IPS-11a (cell line): ENCODE measurements around the gene BMP6.
"Not testable (repeated sequence)": the region's sequence is repeated elsewhere in the genome, so short reads cannot be mapped to it uniquely, and the experiment has no call there.

ENCODE experiments used
- H3K4me3 ChIP-seq: one replicate; pipeline ENCODE4 v1.5.1; 2013; ENCODE audit warnings: low read depth, low read length, control low read depth

BMP6 gene

DNA sequence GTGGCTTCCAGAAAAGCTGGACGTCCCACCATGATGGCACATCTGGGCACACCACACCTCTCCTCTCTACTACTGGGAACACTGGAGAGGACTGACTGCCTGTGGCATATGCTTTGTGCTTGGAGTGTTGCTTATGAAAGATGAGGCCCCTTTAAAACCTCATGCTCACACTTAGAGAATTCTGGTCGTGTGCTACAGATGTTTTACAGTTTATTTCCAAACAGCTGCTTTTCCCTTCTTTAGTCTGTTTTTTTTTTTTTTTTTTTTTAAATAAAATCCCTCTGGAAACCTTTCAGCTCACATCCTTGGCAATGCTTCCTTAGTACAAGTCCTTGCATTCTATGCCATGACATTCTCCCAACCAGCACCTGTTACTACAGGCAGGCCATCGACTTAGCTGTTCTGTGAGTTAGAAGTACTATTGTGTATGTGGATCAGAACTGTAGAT, 60.3 kb downstream of the BMP6 start:
- H3K4me3 ChIP-seq = no peak overlapping the region

DNA sequence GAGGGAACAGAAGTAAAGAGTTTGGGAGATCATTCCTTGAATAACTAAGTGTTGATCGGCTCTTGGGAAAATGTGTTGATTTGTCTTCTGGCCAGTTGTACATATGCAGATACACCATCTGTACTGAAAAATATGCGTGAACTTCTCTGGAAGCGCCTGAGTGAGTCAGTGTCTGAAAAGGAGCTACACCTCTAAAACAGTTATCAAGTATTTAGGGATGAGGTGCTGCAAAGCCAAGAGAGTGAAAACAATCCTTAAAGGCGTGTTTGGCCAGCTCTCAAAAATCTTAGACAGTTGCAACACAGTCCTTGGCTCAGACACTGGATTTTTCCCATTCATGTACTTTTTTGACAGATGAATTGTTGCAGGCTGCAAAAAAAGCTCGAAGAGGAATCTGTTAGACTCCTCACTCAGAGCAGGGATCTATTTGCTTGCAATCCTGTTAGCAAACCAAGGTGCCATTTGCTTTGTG, 61.3 kb downstream of the BMP6 start:
- H3K4me3 ChIP-seq = no peak overlapping the region

DNA sequence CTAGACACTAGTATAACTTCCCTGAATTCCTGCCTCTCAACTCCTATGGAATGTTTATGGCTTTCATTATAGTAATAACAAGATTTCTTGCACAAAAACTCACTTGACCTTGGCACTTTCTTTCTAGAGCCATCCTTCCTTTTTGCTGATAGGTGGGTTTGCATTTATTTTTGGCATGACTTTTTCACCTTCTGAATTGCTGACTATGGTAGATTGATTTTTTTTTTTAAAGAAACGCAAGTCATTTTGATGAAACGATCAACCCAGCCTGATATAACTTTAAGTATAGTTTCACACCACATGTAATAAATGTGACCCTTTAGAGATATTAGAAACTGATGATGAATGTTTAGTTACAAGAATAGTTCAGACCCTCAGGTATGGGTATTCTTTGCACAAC, 61.8 kb downstream of the BMP6 start:
- H3K4me3 ChIP-seq = no peak overlapping the region

DNA sequence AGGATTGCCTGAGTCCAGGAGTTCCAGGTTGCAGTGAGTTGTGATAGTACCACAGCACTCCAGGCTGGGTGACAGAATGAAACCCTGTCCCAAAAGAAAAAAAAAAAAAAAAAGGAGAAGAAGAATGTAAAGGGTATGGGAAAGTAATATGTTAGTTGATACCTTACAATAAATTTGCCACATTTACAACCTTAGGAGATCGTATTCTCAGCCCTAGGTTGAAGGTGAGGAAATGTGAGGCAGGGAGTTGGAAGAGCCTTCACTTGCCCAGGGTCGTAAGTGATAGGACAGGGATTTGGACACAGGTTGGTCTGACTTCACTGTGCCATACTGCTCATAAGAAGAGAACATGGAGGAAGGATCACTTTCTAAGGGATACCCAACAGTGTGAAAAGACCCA, 68.6 kb downstream of the BMP6 start:
- no peak overlapping the region for H3K4me3 ChIP-seq

DNA sequence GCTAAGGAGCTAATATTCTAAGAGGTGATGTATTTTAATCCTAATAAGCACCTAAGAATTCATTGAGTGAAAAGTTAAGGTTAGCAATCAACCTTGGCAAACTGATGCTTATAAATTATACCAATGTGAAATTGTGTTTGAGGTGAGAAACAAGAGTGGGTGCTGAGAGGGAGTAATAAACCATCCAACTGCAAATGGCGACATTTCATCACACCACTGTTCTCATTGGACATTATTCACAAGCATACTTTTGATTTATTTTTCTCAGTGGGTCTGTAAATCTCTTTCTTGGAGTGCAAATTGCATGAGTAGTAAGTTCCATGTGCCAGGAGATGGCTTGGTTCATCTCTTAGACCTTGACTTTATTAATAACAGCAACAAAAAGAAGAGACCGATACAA, 71.5 kb downstream of the BMP6 start:
- H3K4me3 ChIP-seq = no peak overlapping the region

DNA sequence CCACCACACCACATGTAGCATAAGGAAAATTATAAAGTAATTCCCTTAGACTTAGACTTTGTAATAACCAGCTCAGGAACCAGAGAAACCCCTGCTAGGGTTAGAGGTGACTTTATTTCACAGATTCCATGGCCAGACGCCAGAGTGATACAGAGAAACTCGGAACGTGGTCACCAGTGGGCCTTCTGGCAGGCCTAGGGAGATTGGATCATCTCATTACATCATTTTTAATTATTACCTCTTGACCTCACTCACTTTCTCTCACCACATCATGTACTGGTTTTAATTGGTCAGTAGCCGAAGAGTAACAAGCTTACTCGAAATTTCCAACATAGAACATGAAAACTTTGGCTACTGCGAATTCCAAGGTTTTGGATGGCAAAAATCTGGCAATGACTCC, 72.9 kb downstream of the BMP6 start:
- H3K4me3 ChIP-seq = no peak overlapping the region

DNA sequence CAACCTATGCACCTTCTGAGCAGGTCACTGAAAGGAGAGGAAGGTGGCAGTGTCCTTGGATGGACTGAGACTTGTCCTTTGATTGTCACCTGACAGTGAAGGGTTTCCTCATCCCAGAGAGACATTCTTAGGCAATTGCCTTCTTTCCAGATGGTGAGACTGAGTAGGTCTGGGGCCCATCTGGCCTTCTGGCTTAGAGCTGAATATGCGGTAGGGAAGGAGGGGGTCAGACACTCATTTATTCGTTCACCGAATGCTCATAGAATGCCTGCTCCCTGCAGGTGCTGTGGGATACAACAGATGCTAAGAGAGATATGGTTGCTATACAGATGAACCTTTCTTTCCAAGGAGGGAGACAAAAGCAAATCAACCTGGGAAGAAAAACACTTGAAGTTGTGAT, 76.8 kb downstream of the BMP6 start:
- H3K4me3 ChIP-seq = no peak overlapping the region

DNA sequence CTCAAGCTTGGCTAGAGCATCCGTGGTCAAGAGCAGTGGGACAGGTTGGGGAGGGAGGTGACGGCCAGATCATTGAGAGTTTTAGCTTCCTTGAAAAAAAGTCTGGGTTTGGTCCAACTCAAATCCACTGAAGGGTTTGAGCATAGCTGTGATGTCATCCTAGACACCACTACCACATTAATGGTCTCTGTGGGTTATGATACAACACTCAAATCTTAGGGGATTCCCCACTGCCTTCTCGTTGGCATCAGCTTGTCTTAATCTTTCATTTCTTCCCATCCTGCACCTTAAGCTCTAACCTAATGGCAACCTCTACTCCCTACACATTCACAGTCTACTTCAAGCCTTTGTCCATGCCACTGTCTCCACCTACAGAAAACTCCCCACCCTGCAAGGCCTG, 77.3 kb downstream of the BMP6 start:
- H3K4me3 ChIP-seq = no peak overlapping the region

DNA sequence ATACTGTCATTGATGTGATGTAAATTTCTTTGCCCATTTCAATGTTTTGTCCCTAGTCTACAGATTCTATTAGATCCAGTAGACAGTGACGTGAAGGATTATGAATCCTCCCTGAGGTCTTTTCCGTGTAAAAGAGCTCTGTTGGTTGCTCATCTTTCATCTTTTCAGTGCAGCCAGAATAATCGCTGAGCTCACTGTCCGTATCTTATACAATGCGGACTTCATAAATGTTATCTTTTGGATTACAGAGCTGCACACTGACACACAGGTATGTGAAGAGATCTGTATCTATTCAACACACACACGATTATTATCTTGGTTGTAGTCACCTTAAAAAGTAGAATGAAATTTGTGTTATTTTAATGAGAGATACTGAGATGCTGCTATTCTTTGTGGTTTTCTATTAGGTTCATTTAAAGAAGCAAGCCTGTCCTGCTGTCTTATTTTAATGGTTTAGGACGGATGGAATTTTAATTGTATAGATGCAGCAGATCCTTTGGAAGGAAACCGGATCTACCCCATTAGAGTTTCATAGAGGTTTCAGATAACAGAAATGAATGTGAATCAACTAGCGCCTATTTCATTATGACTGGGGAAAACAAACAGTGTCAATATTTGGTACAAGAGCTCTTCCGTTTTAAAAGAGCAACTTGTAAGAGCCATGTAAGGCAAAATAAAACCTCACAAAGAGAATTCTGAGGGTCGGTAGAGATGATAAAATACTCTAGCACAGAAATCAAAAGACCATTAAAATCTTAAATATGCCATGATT, 79.4 kb downstream of the BMP6 start:
- no peak overlapping the region for H3K4me3 ChIP-seq

DNA sequence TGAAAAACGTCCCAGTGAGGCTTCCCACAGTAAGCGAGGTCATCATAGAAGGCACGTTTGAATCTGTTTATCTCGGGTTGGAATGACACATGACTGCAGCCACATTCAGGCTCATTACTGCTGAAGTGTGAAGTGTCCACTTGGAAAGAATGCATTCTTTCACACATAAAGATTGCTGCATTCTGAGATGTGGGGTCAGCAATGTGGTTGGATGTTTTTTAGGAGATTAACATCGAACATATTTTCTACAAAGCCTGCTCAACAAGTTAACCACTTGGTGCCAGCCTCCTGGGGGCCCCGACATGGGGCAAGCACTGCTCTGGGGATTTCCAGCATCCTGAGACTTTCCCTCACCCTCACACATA, 79.9 kb downstream of the BMP6 start:
- no peak overlapping the region for H3K4me3 ChIP-seq

DNA sequence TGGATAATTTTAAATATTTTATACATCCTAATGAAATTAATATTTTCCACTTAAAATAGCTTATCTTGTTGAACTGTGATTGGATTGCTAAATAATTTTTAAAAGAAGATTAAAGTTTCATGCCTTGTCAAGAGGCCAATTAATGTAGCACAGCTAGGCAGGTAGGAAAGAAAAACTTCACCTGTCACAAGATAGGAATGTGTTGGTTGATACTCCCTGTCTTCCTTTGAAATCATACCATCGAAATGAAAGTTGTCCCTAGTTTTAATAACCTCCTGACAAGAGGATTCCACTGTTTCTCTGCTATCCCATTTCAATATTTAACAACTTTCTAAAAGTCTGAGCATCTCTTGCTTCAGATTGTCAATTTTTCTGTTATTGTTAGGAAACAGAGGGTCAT, 80.8 kb downstream of the BMP6 start:
- H3K4me3 ChIP-seq = no peak overlapping the region

DNA sequence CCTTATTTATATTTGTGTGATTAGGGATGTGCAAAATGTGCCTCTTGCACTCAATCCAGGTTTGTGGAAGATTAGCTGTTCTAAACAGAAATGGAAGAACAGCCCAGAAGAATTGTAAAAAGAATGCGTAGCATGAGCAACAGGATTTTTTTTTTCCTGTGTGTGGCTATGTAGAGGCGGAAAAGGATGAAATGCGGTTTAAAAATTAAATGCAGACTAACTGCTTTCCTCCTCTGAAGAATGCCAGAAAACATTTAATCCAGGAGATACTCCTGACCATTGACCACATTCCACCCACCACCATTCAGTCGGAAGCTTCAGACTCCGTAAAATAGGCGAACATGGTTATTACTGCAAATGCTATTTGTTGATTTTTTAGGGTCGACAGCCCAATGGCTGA, 83.4 kb downstream of the BMP6 start:
- no peak overlapping the region for H3K4me3 ChIP-seq

DNA sequence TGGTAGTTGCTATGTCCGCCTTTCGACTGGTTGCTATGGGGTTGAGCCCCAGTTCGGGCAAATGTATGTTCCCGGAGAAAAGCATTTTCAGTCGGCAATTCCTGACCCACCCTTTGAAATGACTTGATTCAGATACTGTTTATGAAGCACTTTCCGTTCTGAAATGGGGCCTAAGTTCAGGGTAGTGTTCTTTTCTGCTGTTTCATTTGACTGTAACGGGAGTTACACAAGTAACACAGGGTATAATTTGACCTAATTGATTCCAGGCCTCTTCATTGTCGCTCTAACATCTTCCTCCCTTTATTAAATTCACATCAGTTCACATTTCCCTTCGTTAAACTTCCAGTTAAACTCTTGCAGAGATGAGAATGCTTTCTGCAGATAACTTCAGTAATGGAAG, 85.5 kb downstream of the BMP6 start:
- H3K4me3 ChIP-seq = no peak overlapping the region

DNA sequence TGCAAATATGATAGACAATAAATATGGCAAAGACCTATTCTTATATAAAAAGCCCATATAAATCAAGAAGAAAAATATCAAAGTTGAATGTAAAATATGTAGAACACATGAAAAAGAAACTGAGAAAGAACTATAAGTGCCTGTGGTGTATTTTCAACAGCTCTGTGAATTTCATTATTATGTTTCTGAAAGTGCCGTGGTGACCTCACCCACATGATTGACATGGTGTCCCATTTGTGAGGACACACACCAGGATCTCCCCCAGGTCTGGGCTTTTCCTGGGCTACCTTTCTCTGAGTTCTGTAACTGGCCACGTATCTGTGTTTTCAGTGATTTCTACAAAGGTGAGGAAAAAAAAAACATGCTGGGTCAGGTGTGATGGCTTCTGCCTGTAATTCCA, 86.7 kb downstream of the BMP6 start:
- H3K4me3 ChIP-seq = no peak overlapping the region

DNA sequence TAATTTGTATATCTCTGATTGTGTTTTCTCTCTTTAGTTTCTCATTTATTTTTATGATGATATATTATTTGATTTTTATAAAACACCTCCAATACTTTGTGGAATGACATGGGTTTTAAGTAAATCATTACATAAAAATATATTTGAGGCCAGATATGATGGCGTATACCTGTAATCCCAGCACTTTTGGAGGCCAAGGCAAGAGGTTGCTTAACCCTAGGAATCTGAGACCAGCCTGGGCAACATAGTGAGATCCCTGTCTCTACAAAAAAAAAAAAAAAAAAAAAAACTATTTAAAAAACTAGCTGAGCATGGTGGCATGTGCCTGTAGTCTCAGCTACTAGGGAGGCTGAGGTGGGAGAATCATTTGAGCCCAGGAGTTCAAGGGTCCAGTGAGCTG, 87.3 kb downstream of the BMP6 start:
- no peak overlapping the region for H3K4me3 ChIP-seq

DNA sequence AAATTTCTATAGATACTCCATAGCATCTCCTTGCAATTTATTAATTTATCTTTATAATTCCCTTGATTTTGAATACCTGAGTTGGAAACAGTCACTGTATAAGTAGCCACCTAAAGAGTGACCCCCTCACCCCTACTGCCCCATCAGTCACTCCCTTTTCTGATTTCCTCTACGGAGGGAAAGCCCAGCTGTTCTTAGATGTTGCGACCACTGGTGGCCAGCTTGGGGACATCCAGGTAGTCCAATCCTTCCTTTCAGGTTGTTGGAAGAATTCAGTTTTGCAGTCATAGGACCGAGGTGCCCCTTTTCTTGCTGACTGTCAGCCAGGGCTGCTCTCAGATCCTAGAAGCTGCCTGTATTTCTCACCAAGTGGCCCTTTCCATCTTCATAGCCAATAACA, 87.8 kb downstream of the BMP6 start:
- no peak overlapping the region for H3K4me3 ChIP-seq

DNA sequence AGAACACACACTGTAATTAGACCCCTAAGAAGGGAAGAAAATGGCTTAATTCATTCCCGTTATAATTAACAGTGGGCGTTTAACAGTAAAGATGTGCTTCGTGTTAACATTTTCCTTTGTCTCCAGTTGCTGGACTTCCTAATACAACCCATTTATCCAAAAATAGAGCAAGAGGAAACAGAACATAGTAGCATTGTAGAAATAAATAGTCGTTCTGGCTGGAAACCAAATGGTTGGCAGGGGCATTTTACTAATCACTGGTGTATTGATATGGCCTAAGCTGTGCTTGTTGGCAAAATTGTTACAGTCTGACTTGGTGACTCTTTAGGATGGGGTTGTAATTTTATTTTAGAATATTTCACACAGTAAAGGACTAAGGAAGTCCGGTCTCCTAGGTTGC, 89.8 kb downstream of the BMP6 start:
- H3K4me3 ChIP-seq = no peak overlapping the region

DNA sequence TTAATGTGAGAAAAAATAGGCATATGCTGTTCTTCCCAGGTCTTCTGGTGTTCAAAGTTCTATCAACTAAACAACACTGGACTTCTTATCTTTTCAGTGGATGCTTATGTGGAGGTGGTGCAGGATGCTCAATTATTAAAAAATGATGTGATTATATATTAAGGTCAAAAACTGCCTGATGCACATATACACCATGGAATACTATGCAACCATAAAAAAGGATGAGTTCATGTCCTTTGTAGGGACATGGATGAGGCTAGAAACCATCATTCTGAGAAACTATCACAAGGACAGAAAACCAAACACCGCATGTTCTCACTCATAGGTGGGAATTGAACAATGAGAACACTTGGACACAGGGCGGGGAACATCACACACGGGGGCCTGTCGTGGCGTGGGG, 91.3 kb downstream of the BMP6 start:
- not testable (repeated sequence) for H3K4me3 ChIP-seq

DNA sequence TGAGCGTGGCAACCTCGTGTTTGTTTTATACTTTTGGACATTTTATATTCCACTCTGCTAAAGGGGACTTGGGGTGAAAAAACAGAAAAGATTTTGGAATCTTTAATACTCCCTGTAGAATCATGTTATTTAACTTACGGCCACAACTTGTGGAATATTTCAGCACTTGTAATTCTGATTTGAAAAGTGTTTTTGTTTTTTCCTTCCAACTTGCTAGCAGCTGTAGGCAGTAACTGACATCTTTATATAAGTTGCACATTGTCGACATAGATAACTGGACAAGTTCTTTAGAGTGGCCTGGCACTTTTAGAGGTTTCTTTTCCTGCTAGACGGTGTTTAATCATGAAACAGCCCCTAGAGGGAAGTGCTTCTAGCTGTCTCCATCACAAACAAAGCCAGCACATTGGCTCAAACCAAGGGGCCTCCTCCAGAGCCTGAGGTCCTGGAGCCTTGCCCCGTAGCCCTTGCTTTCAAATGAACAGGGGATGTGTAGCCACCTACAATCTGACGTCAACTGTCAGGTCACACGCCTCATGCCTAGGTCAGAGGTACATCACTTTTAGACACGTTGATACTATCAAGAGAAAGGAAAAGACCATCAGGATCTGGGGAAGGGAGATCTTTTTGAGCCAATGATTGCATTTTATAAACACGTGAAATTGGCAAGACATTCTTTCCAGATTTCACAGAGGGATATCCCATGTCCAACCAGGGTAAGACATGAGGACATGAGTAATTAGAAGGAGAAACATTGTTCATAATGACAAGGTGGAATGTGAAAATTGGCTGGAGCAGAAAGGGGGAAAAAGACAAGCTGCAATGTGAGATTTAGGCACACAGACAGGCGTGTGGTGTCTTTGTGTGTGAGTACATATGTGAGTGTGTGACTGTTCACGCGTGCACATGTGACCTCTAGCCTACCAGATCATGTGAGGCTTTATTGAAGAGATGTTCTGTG, 92.6 kb downstream of the BMP6 start:
- H3K4me3 ChIP-seq = no peak overlapping the region

DNA sequence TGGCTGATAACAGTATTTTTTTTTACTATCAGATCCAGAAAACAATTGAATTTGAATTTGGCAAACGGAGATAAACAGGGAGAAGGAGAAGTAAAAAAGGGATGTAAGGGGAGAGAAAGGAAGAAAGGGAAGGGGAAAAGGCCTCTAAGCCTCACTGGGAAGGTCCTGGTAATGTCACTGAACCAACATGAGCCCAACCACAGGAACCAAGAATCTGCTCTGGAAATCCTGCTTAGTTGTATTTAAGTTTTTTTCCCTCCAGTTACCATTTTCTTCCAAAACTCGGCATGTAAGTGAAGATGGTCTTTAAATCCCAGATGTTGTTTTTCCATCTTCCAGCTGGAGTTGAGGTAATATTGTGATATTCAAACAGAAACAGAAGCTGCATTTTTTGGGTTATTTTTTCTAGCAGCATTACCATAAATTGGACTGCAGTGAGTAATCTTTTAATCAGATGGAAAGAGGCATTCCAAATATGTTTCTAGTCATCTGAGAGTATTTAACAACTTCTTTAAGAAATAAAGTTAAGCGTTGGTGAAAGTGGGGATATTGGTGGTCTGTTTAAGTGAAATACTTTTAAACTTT, 93.6 kb downstream of the BMP6 start:
- no peak overlapping the region for H3K4me3 ChIP-seq

DNA sequence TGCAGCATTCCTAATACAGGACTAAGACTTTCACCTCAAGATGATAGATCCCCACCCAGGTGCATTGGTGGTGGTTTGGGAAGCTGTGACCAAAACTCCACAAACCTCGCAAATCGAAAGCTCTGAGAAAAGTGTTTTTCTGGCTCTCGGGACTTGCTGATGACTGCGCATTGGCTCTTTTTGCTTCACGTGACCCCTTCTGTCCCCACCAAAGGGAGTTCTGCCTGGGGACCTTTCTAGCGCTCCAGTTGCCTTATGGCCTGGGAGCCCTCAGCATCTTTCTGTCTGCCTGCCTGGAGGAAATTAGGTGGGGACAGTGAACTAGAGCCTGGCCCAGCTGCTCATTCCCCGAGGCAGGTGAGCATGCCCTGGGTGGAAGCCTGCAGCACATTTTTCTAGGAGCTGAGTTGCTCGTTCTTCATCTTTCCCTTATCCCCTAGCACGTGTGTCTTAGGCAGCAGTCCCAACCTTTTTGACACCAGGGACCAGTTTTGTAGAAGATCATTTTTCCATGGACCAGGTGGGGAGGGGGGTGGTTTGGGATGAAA, 94.5 kb downstream of the BMP6 start:
- H3K4me3 ChIP-seq = no peak overlapping the region
